COR-L47 (cell line): Measurements from ENCODE around the gene ARR3.
"Not testable (repeated sequence)": the region's sequence is repeated elsewhere in the genome, so short reads cannot be mapped to it uniquely, and the experiment has no call there.

Experiments
- DNase-seq: peaks from one replicate; lab custom pipeline; 2025; lab: John Stamatoyannopoulos, UW

ARR3 gene

DNA sequence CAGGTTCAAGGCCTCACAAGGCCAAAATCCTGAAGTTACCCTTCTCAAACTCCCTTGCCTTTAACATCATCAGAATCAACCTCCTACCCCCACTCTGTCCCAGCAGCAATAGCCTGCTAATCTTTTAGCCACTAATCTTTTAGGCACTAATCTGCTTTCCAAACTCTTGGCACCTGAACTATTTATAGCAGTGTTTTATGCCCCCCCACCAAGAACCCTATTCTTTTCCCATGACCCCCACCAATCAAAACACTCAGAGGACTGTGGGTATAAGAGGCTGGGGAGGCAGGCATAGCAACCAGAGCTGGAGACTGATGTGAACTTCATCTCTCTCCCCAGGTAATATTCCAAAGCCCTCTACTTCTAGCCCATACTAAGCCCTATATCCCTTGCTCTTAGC lies at the start of gene ARR3:
ARR3 (plus strand) TSS at position 301 of the 400 bp plus-strand sequence. CDS start 1,052 bp downstream, outside the sequence.
- no peak for DNase-seq

DNA sequence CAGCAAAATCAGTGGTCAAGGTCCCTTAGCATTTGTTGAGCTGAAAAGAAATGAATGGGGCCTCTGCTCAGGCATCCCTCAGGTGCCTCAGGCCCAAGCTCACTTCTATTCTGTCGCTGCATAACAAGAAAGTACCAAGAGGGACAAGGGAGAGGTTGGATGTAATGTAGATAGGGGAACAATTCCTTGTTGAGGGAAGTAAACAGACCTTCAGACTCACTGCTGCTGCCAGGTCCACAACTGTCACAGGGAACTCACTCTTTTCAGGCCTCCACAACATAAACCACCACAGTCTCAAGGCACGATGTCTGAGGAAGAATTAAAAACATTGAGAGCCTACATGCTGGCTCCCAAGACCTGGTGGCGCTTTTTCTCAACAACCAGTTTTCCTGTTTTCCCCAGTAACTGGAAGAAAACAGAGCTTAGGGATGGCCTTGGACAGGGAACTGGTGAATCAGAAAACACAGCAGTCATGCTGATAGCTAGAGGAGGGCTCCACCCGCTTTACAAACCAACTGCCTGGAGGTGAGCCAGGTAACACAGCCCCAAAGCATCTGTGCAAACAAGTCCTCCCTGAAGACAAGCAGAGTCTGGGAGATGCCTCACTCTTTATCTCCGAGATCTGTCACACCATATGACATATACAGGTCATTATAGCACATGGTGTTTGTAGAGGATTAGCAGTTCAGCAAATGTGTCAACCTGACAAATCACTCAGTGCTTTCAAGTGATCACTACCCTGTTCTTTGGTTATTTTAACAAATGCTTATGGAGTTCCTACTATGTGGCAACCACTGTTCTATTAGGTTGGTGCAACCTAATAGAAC lies 48.0 kb upstream of the ARR3 start:
- peak; percentile 83 for DNase-seq

DNA sequence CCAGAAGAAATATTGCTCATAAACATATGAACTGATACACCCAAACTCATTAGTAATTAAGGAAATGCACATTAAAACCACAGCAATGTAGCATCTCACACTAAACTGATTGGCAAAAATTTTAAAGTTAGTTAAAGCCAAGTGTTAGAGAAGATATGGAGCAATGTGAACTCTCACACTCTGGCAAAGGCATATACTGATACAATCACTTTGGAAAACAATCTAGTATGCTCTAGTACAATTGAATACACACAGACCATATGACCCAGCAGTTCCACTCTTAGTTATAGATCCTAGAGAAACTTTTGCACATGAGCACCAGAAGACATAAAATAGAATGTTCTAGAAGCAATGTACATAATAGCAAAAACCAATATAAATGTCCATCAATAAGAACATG lies 42.1 kb upstream of the ARR3 start:
- DNase-seq: no peak

DNA sequence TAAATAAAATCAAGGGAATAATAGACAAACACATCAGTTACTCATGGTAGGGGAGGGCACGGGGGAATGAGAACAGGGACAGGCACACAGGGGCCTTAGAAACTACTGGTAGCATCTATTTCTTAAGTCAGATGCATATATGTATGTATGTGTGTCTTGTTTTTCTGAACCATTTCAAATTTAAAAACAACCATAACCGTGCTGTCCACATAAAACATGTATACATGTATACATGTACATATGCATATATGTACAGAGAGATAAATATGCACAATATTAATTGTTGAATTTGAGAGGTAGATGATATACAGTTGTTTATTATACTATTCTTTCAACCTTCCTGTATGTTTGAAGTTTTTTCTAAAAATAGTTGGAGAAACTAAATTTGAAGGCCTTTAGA lies 41.4 kb upstream of the ARR3 start:
- DNase-seq: no peak

DNA sequence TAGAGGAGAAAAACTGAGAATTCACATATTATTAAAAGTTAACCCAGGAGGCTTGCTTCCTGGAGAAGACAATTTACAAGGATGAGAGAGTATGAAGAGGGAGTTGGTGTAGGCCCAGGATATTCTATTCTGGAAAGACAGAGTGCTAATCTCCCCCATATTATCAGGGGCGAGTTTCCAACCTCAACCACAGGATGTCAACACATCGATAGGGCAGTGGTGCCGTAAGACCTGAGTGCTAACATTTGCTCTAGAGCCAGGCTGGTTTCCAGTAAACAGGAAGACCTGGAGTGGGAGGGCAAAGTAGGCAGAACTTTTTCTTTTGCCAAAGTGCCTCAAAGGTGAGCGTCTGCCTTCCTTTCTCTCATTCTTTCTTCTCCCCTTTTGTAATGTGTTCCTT lies 36.5 kb upstream of the ARR3 start:
- DNase-seq: no peak

DNA sequence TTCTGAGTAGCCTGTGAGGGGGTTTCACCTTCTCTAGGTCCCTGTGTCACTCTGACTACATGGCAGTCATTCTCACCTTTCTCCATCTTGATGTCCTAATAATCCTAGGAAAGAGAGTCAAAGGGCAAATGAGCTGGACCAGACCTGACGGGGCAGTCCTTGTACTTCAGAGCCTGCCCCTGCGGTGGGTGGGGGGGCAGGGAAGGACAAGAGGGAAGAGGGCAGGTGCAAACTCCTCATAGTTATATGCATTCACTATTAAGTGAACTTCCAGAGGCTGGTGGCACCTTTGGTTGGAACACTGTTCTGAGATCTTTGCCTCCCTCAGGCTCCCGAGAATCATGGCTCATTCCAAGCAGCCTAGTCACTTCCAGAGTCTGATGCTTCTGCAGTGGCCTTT lies 33.8 kb upstream of the ARR3 start, which contains the start of gene AWAT1:
AWAT1 (plus strand) TSS at position 301 of the 400 bp plus-strand sequence; CDS start at position 342, 41 bp downstream.
- no peak for DNase-seq

DNA sequence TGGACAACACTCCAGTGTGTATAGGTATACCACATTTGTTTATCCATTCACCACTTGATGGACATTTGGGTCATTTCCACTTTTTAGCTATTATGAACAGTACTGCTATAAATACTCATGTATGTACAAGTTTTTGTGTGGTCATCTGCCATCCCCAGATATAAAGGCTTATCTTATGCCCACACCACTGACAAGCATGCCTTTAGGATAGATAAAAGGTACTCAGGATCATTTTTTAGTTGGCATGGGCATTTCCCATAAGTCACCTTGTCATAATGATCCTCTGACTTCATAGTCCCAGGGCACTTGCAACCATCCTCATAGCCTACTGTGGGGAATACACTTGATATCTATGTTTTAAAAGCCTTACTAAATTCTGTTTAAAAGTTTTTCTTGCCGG lies 27.4 kb upstream of the ARR3 start:
- no peak for DNase-seq

DNA sequence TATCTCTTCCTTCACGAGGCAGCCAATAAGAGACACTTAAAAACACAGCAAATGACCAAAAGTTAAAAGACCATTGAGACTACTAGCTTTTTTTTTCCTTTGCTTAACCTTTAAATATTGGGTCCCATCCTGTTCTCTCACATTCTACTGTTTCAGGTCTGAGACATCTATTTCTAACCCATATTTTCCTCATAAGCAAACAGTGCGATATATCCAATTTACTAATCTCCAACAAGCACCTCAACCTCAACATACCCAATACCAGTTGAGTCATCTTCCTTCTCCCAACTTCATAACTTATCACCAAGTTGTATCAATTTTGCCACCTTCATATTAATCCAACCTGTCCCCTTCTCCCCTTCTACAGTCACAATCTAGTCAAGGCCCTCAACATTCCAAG lies 26.6 kb upstream of the ARR3 start:
- DNase-seq: no peak

DNA sequence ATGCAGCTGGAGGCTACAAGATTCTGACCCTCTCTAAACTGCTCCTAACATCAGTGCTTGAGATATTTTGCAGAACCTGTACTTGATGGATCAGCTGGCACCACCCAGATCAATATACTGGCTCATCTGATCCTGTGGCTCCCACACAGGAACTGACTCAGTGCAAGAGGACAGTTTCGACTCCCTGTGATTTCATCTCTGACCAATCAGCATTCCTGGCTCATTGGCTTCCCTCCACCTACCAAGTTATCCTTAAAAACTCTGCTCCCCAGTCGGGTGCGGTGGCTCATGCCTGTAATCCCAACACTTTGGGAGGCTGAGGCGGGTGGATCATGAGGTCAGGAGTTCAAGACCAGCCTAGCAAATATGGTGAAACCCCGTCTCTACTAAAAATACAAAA lies 24.5 kb upstream of the ARR3 start:
- not testable (repeated sequence) for DNase-seq

DNA sequence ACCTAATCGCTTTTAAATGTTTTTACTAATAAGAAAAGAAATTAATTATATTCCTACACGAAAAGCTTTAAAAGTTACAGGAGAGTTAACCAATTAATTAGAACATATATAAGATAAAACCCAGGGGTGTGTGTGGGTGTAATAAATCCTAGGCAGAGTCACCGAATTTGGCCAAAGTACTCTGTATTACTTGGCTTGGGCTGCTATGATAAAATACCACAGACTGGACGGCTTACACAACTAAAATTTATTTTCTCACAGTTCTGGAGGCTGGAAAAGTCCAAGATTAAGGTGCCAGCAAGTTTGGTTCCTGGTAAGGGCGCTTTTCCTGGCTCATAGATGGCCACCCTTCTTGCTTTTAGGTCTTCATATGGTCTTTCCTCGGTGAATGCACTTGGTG lies 23.3 kb upstream of the ARR3 start:
- DNase-seq: no peak

DNA sequence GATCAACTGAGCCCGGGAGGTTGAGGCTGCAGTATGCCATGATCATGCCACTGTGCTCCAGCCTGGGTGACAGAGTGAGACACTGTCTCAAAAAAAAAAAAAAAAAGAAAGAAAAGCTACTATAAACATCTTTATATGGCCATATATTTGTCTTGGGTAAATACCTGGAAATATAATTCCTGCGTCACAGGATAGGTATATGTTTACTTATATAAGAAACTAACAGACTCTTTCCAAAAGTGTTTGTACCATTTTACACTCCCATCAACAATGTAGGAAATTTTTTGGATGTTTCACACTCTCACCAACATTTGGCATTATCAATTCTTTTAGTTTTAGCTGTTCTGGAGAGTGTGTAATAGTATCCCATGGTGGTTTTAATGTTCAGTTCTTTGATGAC lies 20.9 kb upstream of the ARR3 start:
- DNase-seq: no peak

DNA sequence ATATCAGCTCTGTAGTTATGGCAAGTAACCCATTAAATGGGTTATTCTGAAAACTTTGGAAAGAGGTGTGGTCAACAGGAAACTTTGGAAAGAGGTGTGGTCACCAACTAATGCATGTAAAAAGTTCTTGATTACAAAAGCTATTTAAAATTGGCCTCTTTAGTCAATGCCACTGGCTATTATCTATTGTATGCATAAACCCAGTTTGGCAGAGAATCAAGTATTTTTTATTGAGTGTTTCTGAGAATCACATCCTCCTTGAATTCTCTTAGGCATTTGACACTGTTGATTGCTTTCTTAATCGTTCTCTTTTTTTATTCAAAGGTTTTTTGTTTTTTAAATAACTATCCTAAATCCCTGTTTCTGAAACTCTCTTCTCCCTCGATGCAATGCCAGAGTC lies 15.6 kb upstream of the ARR3 start:
- DNase-seq: no peak

DNA sequence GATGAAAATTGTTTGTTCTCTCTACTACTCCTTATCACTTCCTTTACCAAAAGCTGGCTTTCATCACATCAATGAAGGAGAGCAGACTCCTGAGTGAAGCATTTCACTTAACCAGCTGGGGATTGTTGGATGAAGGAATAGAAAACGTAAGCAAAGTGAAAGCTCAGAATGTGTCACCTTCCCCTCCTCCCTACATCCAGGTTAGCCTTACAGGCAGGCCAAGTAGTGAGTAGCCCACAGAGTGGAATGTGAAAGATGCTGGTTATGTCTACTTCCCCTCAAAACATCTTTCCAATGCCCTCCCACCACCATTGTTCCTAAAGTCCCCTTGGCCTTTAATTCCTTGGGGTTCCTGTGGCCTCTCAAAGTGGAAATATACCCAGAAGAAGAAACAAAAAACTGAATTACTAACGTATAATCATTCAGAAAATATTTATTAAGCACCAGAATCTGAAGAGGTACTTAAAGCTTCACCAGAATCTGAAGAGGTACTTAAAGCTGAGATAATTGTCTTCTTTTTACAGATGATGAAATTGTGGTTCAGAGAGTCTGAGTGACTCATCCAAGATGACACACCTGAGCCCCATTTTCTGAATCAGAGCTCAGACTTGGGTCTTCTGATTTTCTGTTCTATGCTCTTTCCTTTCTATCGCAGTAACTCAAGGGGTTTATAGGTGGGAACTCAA lies 14.6 kb upstream of the ARR3 start:
- DNase-seq: no peak

DNA sequence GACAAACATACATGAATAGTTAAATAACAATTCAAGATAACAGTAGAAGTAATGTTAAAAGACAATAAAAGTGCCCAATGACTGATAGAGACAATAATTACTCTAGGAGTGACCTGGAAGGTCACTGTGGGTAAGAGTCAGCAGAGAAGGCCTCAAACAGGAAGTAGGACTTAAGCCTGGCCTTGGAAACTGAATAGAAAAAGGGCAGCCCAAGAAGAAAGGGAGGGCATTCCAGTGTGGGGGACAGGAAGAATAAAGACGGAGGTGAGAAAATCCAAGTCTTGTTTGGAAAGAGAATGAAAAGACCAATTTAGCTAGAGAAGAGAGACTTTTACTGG lies 14.1 kb upstream of the ARR3 start:
- DNase-seq: no peak

DNA sequence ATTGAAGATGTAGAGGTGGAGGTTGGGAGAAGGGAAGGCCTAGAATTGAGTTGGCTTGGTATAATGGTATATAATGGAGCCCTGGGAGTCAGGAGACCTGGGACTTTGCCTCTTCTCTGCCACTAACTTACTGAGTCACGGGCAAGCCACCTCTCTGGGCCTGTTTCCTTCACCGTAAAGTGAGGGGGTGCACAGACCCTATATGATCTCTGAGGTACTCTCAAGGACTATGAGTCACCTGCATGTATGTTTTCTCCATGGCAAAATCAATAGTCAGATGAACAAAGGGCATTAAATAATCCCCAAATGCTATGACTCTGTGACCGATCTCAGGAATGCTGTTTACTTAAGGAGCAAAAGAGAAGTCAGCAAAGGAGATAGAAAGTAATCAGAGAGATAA lies 13.2 kb upstream of the ARR3 start:
- no peak for DNase-seq

DNA sequence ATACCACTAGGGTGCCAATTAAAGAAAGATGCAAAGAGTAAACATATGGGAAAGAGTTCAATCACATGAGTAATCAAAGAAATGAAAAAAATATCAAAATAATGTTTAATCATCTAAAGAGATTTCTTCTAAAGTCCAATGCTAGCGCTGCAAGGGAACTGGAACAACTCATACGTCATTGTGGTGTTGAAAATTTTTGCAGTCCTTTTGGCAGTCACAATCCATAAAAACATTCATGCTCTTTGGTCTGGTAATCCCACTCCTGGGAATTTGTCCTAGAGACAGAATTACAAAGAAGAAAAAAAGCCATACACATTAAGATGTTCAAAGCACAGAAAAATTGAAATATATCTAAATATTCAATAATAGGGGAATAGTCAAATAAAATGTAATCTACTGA lies 12.7 kb upstream of the ARR3 start:
- no peak for DNase-seq

DNA sequence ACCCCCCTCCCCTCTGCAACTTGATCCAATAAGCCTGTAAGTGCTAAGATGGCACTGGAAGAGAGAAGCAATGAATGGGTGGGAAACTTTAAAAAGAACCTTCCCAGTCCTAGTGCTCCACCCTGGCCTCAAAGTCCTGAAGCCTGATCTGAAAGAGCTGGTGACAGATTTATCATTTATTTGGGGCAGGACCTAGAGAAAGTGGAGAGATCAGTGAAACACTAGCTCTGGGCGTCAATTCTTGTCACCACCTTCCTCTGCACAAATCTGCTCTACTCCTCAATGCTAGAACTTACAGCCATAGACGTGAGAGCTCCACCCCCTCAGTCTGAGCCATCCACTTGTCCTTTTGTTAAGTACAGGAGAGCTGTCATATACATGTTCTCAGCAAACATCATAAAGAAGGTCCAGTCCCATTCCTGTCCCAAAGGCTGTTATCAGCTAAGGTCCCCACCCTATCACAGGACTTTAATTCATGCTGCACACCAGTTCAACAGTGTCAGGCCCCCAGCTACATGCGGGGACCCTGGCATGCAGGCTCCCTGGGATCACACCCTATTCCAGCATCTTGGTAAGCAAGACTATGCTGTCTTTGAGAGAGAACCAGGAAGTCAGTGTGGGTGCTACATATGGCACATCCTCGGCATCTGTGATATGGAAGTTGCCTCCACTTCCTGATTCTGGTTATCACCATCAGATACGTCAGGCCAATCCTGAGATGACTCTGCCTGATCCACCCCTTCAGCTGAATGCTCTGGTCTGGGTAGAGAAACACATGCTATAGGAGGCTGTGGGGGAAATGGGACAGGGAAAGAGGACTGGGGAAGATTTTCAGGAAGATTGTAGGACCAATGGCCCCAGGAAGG lies 10.5 kb upstream of the ARR3 start:
- no peak for DNase-seq

DNA sequence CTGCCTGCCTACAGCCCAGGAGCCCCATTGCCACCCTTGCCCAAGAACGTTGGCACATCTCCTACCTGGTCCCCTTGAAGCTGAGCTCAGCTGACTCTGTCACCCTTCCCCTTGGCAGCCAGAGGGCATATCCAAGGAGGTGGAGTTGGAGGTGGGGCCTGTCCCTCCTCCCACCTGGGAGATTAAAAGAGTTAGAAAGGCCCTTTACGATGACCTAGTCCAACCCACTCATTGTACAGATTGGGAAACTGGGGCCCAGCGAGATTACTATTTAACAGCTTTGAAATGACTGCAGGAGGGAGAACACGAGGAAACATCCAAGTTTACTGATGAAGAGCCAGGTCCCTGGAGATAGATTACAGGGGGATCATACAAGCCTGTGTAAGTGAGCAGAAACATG lies 8.0 kb upstream of the ARR3 start, which contains the start of gene P2RY4:
P2RY4 (minus strand) TSS at position 101 of the 400 bp plus-strand sequence. CDS start 580 bp downstream, outside the sequence.
- no peak for DNase-seq

DNA sequence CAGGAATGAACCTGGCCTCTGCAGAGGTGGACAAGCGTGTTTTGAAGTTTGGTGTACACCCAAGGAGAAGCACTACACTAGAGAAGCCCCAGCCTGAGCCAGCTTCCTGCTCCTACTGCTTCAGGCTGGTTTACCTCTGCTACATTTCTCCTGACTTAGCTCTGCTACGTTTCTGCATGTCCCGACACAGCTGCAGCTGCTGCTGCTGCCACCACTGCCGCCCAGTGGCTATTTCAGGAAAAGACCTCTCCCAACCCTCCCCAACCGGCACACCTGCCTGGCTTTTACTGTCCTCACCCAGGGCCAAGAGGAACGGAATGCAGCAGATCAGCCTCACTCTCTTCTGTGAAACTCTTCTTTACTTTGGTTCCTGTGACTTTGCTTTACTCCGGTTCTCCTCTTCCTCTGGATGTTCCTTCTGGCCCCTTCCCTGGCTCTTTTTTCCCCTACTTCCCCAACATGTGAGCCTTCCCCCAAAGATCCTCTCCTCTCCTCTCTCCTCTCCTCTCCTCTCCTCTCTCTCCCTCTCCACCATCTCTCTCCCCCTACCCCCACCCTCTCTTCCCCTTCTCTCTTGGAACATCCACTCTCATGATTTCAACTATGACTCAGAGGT lies 5.1 kb upstream of the ARR3 start:
- DNase-seq: peak; percentile 61

DNA sequence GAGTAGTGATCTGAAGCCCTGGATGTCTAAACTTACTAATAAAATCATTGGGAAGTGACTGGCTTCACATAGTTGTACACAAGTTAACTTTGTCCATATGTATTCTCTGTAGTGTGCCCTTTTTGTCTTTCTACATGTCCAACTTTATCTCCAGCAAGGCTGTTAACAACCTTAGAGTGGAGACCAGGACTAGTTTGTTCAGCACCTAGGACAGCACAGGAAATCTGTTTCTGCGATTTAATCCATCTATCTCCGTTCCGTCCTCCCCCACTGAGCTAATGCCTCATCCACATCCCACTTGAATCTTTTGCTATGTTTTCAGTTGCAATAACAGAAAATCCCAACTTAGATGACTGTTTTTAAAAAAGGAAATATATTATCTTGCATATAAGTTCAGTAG lies 3.4 kb upstream of the ARR3 start:
- DNase-seq: no peak

DNA sequence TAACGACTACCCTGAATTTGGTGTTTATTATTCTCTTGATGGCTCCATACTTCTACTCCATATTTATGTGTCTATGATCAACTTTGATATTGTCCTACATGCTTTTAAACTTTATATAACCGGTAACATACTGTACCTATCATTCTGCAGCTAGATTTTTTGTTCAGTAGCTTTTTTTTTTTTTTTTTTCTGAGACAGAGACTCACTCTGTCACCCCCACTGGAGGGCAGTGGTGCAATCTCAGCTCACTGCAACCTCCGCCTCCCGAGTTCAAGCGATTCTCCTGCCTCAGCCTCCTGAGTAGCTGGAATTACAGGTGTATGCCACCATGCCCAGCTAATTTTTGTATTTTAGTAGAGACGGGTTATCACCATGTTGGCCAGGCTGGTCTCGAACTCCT lies 5.9 kb downstream of the ARR3 start:
- DNase-seq: not testable (repeated sequence)

DNA sequence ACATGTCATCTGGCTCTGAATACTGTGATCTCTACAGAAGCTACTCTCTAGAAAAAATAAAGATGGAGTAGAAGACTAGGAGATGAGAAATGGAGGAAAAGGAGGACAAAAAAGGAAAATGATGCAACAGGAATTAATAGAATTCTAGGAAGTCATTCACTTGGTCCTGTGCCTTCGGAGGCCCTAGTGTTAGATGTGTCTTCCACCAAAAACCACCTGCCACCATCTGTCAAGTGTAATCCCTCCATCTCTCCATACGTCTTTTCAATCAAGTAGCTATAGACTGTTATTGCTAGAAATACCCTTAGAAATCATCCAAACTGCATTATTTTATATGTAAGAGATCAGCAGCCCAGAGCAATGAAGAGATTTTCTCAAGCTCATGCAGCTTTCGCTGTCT lies 10.9 kb downstream of the ARR3 start:
- DNase-seq: no peak
